Measurements from ENCODE around the gene ACP7. TPM values are rescaled to one million over a fixed set of nuclear protein-coding genes. Genes with fewer than 3 reads are reported as not detected.

Gene ACP7
- total and polyA plus RNA-seq, 2 experiments from 2014 or later, result 0.27 to 0.45 TPM

DNA sequence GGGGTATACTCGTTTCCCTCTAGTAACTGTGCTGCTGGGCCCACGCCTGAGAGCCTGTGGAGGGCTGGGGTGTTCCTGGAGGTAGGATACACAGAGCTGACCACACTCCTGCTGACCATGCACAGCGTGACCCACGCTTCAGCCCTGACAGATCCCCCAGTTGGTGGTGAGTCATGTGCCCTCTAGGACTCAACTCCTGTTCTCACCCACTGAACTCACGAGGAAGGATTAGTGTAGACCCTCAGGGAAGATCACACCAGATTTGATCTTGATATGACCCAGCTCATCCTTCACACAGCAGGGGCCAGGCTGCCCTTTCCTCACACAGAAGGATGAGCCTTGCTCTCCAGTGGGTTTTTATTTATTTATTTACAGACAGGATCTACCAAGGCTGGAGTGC is 13.3 kb upstream of the ACP7 start:
- H3K9me3 Mint-ChIP-seq, result peaks cover 12% of the 10 kb centered on the region

More for the DNA sequence above, 13.3 kb upstream of the ACP7 start:
- H3K9me2 ChIP-seq (ENCODE audit: insufficient read depth), result no peaks in the 10 kb centered on the region; the same call in 1 of the 2 replicates
- Mint-ChIP-seq H3K4me3 (no peak overlapping the region), H3K27ac (no peak overlapping the region), H3K27me3 (ENCODE audit: insufficient read depth, low read depth, poor library complexity) (peaks cover 5% of the 10 kb centered on the region), H3K36me3 (ENCODE audit: low read depth) (no peaks in the 10 kb centered on the region), H3K4me1 (no peaks in the 10 kb centered on the region)
- H2AFZ ChIP-seq, result no peak overlapping the region
- no peak overlapping the region for H3K4me3 ChIP-seq
- DNase-seq (ENCODE audit: low spot score) (no peak), ATAC-seq (no peak)
- H3K36me3 ChIP-seq (ENCODE audit: insufficient read depth), result no peaks in the 10 kb centered on the region
- H3K27me3 ChIP-seq (ENCODE audit: insufficient read depth), result no peaks in the 10 kb centered on the region
- no peaks in the 10 kb centered on the region for H3K79me2 ChIP-seq (replicated peaks; ENCODE audit: insufficient read depth)
- no peaks in the 10 kb centered on the region for H3K4me1 ChIP-seq (ENCODE audit: insufficient read depth)
- H3F3A ChIP-seq (replicated peaks; ENCODE audit: low read depth), result no peaks in the 10 kb centered on the region
- H4K20me1 ChIP-seq (replicated peaks; ENCODE audit: insufficient read depth), result no peaks in the 10 kb centered on the region
- no peak overlapping the region for H3K4me2 ChIP-seq
- TF ChIP-seq CREB1 (CRISPR knock-in tag; IDR thresholded peaks at IDR 0.05; ENCODE audit: low read depth) (no peak), EZH2phosphoT487 (IDR thresholded peaks at IDR 0.05; ENCODE audit: unreplicated experiment) (no peak), NANOG (IDR thresholded peaks at IDR 0.05; ENCODE audit: borderline replicate concordance) (no peak)
- TF ChIP-seq, protein P1, sequence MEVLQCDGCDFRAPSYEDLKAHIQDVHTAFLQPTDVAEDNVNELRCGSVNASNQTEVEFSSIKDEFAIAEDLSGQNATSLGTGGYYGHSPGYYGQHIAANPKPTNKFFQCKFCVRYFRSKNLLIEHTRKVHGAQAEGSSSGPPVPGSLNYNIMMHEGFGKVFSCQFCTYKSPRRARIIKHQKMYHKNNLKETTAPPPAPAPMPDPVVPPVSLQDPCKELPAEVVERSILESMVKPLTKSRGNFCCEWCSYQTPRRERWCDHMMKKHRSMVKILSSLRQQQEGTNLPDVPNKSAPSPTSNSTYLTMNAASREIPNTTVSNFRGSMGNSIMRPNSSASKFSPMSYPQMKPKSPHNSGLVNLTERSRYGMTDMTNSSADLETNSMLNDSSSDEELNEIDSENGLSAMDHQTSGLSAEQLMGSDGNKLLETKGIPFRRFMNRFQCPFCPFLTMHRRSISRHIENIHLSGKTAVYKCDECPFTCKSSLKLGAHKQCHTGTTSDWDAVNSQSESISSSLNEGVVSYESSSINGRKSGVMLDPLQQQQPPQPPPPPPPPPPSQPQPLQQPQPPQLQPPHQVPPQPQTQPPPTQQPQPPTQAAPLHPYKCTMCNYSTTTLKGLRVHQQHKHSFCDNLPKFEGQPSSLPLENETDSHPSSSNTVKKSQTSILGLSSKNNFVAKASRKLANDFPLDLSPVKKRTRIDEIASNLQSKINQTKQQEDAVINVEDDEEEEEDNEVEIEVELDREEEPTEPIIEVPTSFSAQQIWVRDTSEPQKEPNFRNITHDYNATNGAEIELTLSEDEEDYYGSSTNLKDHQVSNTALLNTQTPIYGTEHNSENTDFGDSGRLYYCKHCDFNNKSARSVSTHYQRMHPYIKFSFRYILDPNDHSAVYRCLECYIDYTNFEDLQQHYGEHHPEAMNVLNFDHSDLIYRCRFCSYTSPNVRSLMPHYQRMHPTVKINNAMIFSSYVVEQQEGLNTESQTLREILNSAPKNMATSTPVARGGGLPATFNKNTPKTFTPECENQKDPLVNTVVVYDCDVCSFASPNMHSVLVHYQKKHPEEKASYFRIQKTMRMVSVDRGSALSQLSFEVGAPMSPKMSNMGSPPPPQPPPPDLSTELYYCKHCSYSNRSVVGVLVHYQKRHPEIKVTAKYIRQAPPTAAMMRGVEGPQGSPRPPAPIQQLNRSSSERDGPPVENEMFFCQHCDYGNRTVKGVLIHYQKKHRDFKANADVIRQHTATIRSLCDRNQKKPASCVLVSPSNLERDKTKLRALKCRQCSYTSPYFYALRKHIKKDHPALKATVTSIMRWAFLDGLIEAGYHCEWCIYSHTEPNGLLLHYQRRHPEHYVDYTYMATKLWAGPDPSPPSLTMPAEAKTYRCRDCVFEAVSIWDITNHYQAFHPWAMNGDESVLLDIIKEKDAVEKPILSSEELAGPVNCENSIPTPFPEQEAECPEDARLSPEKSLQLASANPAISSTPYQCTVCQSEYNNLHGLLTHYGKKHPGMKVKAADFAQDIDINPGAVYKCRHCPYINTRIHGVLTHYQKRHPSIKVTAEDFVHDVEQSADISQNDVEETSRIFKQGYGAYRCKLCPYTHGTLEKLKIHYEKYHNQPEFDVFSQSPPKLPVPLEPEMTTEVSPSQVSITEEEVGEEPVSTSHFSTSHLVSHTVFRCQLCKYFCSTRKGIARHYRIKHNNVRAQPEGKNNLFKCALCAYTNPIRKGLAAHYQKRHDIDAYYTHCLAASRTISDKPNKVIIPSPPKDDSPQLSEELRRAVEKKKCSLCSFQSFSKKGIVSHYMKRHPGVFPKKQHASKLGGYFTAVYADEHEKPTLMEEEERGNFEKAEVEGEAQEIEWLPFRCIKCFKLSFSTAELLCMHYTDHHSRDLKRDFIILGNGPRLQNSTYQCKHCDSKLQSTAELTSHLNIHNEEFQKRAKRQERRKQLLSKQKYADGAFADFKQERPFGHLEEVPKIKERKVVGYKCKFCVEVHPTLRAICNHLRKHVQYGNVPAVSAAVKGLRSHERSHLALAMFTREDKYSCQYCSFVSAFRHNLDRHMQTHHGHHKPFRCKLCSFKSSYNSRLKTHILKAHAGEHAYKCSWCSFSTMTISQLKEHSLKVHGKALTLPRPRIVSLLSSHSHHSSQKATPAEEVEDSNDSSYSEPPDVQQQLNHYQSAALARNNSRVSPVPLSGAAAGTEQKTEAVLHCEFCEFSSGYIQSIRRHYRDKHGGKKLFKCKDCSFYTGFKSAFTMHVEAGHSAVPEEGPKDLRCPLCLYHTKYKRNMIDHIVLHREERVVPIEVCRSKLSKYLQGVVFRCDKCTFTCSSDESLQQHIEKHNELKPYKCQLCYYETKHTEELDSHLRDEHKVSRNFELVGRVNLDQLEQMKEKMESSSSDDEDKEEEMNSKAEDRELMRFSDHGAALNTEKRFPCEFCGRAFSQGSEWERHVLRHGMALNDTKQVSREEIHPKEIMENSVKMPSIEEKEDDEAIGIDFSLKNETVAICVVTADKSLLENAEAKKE (CRISPR knock-in tag; IDR thresholded peaks at IDR 0.05), result no peak
- TF ChIP-seq, protein P2, sequence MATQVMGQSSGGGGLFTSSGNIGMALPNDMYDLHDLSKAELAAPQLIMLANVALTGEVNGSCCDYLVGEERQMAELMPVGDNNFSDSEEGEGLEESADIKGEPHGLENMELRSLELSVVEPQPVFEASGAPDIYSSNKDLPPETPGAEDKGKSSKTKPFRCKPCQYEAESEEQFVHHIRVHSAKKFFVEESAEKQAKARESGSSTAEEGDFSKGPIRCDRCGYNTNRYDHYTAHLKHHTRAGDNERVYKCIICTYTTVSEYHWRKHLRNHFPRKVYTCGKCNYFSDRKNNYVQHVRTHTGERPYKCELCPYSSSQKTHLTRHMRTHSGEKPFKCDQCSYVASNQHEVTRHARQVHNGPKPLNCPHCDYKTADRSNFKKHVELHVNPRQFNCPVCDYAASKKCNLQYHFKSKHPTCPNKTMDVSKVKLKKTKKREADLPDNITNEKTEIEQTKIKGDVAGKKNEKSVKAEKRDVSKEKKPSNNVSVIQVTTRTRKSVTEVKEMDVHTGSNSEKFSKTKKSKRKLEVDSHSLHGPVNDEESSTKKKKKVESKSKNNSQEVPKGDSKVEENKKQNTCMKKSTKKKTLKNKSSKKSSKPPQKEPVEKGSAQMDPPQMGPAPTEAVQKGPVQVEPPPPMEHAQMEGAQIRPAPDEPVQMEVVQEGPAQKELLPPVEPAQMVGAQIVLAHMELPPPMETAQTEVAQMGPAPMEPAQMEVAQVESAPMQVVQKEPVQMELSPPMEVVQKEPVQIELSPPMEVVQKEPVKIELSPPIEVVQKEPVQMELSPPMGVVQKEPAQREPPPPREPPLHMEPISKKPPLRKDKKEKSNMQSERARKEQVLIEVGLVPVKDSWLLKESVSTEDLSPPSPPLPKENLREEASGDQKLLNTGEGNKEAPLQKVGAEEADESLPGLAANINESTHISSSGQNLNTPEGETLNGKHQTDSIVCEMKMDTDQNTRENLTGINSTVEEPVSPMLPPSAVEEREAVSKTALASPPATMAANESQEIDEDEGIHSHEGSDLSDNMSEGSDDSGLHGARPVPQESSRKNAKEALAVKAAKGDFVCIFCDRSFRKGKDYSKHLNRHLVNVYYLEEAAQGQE (IDR thresholded peaks at IDR 0.05; ENCODE audit: unreplicated experiment), result no peak
- H3K27ac ChIP-seq (ENCODE audit: low read depth), result no peak overlapping the region
